ENCODE measurements around the gene FBF1. TPM values are rescaled to one million over a fixed set of nuclear protein-coding genes. Genes with fewer than 3 reads are reported as not detected.
A peak's percentile ranks its signal among the peaks of the same experiment; 100 is the strongest.

FBF1 gene
- total RNA-seq, 4 donors from 2014 or later = 7.2 to 47.0 (median 25.0) TPM

- no peak for TF ChIP-seq POLR2A (IDR thresholded peaks at IDR 0.05)
- TF ChIP-seq CTCF (IDR thresholded peaks at IDR 0.05) = no peak
- Histone ChIP-seq H3K4me1 (no peaks in the 10 kb centered on the region), H3K9me3 (no peaks in the 10 kb centered on the region), H3K4me3 (no peak overlapping the region), H3K27ac (no peak overlapping the region), H3K36me3 (peaks cover 0 to 27% (median 0%) of the 10 kb centered on the region in 3 donors), H3K27me3 (no peaks in the 10 kb centered on the region)
- DNase-seq = no peak
Observed at GRCh38 chr17:75965468-75965867, 24.6 kb upstream of the FBF1 start.

GRCh38 chr17:75959839-75960511 is 19.1 kb upstream of the FBF1 start:
- no peaks in the 10 kb centered on the region for H3K4me1 ChIP-seq
- no peak overlapping the region for H3K27ac ChIP-seq
- peaks cover 0 to 25% (median 4%) of the 10 kb centered on the region in 3 donors for H3K36me3 ChIP-seq
- H3K9me3 ChIP-seq = no peaks in the 10 kb centered on the region
- H3K4me3 ChIP-seq = no peak overlapping the region
- peak in 1 of 3 donors; percentile 27 for DNase-seq
- no peaks in the 10 kb centered on the region for H3K27me3 ChIP-seq
- TF ChIP-seq POLR2A (IDR thresholded peaks at IDR 0.05) = no peak
- no peak for TF ChIP-seq CTCF (IDR thresholded peaks at IDR 0.05)

GRCh38 chr17:75959051-75959838 is 18.4 kb upstream of the FBF1 start:
- DNase-seq = no peak
- no peaks in the 10 kb centered on the region for H3K9me3 ChIP-seq
- no peak overlapping the region for H3K4me3 ChIP-seq

GRCh38 chr17:75950855-75951554 is 10.2 kb upstream of the FBF1 start:
- peak in 1 of 3 donors; percentile 30 for DNase-seq
- Histone ChIP-seq H3K9me3 (no peaks in the 10 kb centered on the region), H3K36me3 (peaks cover 0 to 97% (median 7%) of the 10 kb centered on the region in 3 donors), H3K4me1 (no peaks in the 10 kb centered on the region), H3K27ac (no peak overlapping the region), H3K27me3 (no peaks in the 10 kb centered on the region), H3K4me3 (no peak overlapping the region)
- no peak for TF ChIP-seq POLR2A (IDR thresholded peaks at IDR 0.05)
- TF ChIP-seq CTCF (IDR thresholded peaks at IDR 0.05) = no peak

More at GRCh38 chr17:75959051-75959838, 18.4 kb upstream of the FBF1 start:
- Histone ChIP-seq H3K27me3 (no peaks in the 10 kb centered on the region), H3K36me3 (peaks cover 0 to 32% (median 4%) of the 10 kb centered on the region in 3 donors), H3K27ac (no peak overlapping the region), H3K4me1 (no peaks in the 10 kb centered on the region)
- TF ChIP-seq POLR2A (IDR thresholded peaks at IDR 0.05) = no peak

GRCh38 chr17:75950421-75950820 is 9.6 kb upstream of the FBF1 start:
- no peaks in the 10 kb centered on the region for H3K9me3 ChIP-seq
- DNase-seq = no peak
- no peaks in the 10 kb centered on the region for H3K27me3 ChIP-seq
- H3K36me3 ChIP-seq = peaks cover 0 to 97% (median 7%) of the 10 kb centered on the region in 3 donors
- no peaks in the 10 kb centered on the region for H3K4me1 ChIP-seq
- H3K4me3 ChIP-seq = no peak overlapping the region
- TF ChIP-seq CTCF (IDR thresholded peaks at IDR 0.05) (no peak), POLR2A (IDR thresholded peaks at IDR 0.05) (no peak)
- H3K27ac ChIP-seq = no peak overlapping the region
